Activated gamma-delta T cell (primary cell): ENCODE results near the gene TCL1B.

ENCODE experiments used
- DNase-seq: peaks from one replicate; lab custom pipeline; 2025; lab: John Stamatoyannopoulos, UW

Gene TCL1B

GRCh38 chr14:95667249-95667693, 19.0 kb upstream of the TCL1B start:
- no peak for DNase-seq

- DNase-seq, result no peak
Observed at GRCh38 chr14:95668235-95668772, 17.9 kb upstream of the TCL1B start.

GRCh38 chr14:95674613-95675012, 11.6 kb upstream of the TCL1B start:
- no peak for DNase-seq

- no peak for DNase-seq
Observed at GRCh38 chr14:95675486-95675885, 10.7 kb upstream of the TCL1B start.

GRCh38 chr14:95677179-95677835, 8.9 kb upstream of the TCL1B start:
- no peak for DNase-seq

GRCh38 chr14:95679148-95679815, 6.9 kb upstream of the TCL1B start:
- no peak for DNase-seq

GRCh38 chr14:95679998-95680735, 6.1 kb upstream of the TCL1B start:
- DNase-seq, result no peak

GRCh38 chr14:95681153-95681552, 5.1 kb upstream of the TCL1B start:
- DNase-seq, result no peak

GRCh38 chr14:95683793-95684192, 2.4 kb upstream of the TCL1B start:
- DNase-seq, result no peak

- DNase-seq, result no peak
Observed at GRCh38 chr14:95686935-95687334, 709 bp downstream of the TCL1B start.

GRCh38 chr14:95689441-95689840, 3.2 kb downstream of the TCL1B start:
- no peak for DNase-seq

GRCh38 chr14:95690815-95691214, 4.6 kb downstream of the TCL1B start:
- DNase-seq, result no peak

- DNase-seq, result no peak
Observed at GRCh38 chr14:95691591-95691990, 5.4 kb downstream of the TCL1B start.

GRCh38 chr14:95692109-95692508, 5.9 kb downstream of the TCL1B start:
- no peak for DNase-seq

GRCh38 chr14:95695051-95695450, 8.8 kb downstream of the TCL1B start:
- DNase-seq, result no peak

- DNase-seq, result no peak
Observed at GRCh38 chr14:95695913-95696312, 9.7 kb downstream of the TCL1B start.

- DNase-seq, result no peak
Observed at GRCh38 chr14:95696741-95697140, 10.5 kb downstream of the TCL1B start.

GRCh38 chr14:95697764-95698163, 11.5 kb downstream of the TCL1B start:
- no peak for DNase-seq

- no peak for DNase-seq
Observed at GRCh38 chr14:95698287-95698686, 12.1 kb downstream of the TCL1B start.

- DNase-seq, result no peak
Observed at GRCh38 chr14:95699412-95699811, 13.2 kb downstream of the TCL1B start.

- DNase-seq, result no peak
Observed at GRCh38 chr14:95700221-95700976, 14.2 kb downstream of the TCL1B start.

GRCh38 chr14:95701846-95702221, 15.6 kb downstream of the TCL1B start:
- no peak for DNase-seq
